Astrocyte (in vitro differentiated cells and primary cell): ENCODE measurements around the gene FOXD1. TPM values are rescaled to one million over a fixed set of nuclear protein-coding genes. Genes with fewer than 3 reads are reported as not detected.
A peak's percentile ranks its signal among the peaks of the same experiment; 100 is the strongest.

Experiments
- DNase-seq: peaks from one replicate; pipeline ENCODE4 v3.0.0-alpha.2; 2010; ENCODE audit warnings: low read depth
- FAIRE-seq: peaks from 2 replicates; lab custom pipeline; 2011; peaks lifted over from hg19 to GRCh38; lab: Jason Lieb, UNC
- H2AFZ ChIP-seq: 2 replicates; pipeline ENCODE4 v1.6.0; 2012; ENCODE audit warnings: low read depth, low read length, inconsistent platforms
- H3K27ac ChIP-seq: 2 replicates; pipeline ENCODE4 v1.5.1; 2011; ENCODE audit warnings: low read depth, low read length, inconsistent platforms
- H3K27me3 ChIP-seq: 2 replicates; pipeline ENCODE4 v1.6.0; 2011; ENCODE audit warnings: low read length, inconsistent platforms; ENCODE audit not compliant: insufficient read depth
- H3K36me3 ChIP-seq: 2 replicates; pipeline ENCODE4 v1.5.1; 2011; ENCODE audit warnings: low read length, inconsistent platforms; ENCODE audit not compliant: insufficient read depth
- H3K4me1 ChIP-seq: 2 replicates; pipeline ENCODE4 v1.5.1; 2011; ENCODE audit warnings: low read length, inconsistent platforms; ENCODE audit not compliant: insufficient read depth
- H3K4me2 ChIP-seq: 2 replicates; pipeline ENCODE4 v1.6.0; 2012; ENCODE audit warnings: low read length, inconsistent platforms
- H3K4me3 ChIP-seq: 2 replicates; pipeline ENCODE4 v1.5.1; 2011; ENCODE audit warnings: low read depth, mild to moderate bottlenecking, low read length, inconsistent platforms; ENCODE audit not compliant: insufficient read depth
- H3K79me2 ChIP-seq: 2 replicates; pipeline ENCODE4 v1.6.0; 2012; ENCODE audit warnings: mild to moderate bottlenecking, low read length, inconsistent platforms; ENCODE audit not compliant: insufficient read depth
- H3K9ac ChIP-seq: 2 replicates; pipeline ENCODE4 v1.6.0; 2012; ENCODE audit warnings: mild to moderate bottlenecking, low read length, inconsistent platforms
- H3K9me3 ChIP-seq: 2 replicates; pipeline ENCODE4 v1.5.1; 2012; ENCODE audit warnings: low read depth, mild to moderate bottlenecking, low read length, inconsistent platforms; ENCODE audit not compliant: insufficient read depth
- H4K20me1 ChIP-seq: 2 replicates; pipeline ENCODE4 v1.6.0; 2012; ENCODE audit warnings: low read length, inconsistent platforms; ENCODE audit not compliant: insufficient read depth
- H3K27ac Mint-ChIP-seq: one replicate; pipeline ENCODE4 v1.8.0; 2021; ENCODE audit warnings: mild to moderate bottlenecking, mixed read lengths; ENCODE audit not compliant: unreplicated experiment
- H3K27me3 Mint-ChIP-seq: one replicate; pipeline ENCODE4 v1.8.0; 2021; ENCODE audit warnings: low read depth, mixed read lengths; ENCODE audit not compliant: unreplicated experiment
- H3K36me3 Mint-ChIP-seq: one replicate; pipeline ENCODE4 v1.8.0; 2021; ENCODE audit warnings: low read depth, mixed read lengths; ENCODE audit not compliant: unreplicated experiment
- H3K4me1 Mint-ChIP-seq: one replicate; pipeline ENCODE4 v1.8.0; 2021; ENCODE audit warnings: low read depth, mixed read lengths; ENCODE audit not compliant: unreplicated experiment
- H3K4me3 Mint-ChIP-seq: one replicate; pipeline ENCODE4 v1.8.0; 2021; ENCODE audit warnings: mild to moderate bottlenecking, moderate library complexity, mixed read lengths; ENCODE audit not compliant: unreplicated experiment
- H3K9me3 Mint-ChIP-seq: one replicate; pipeline ENCODE4 v1.8.0; 2021; ENCODE audit warnings: mild to moderate bottlenecking, mixed read lengths; ENCODE audit not compliant: unreplicated experiment
- EZH2 ChIP-seq: IDR thresholded peaks from 2 replicates; pipeline ENCODE4 v1.6.1; 2012; ENCODE audit warnings: mild to moderate bottlenecking, low read length, inconsistent platforms; ENCODE audit not compliant: insufficient read depth
- total RNA-seq: library from RNA; stranded (reverse); gene quantifications from 2 replicates; pipeline ENCODE4 v1.2.1, GENCODE V29; 2021
- TF ChIP-seq, protein P1 (sequence below): IDR thresholded peaks from 2 replicates; pipeline ENCODE4 v1.5.1; 2011; ENCODE audit warnings: low read depth, mild to moderate bottlenecking, inconsistent platforms, low read length, moderate library complexity; ENCODE audit not compliant: insufficient read depth

Gene FOXD1
- total RNA-seq, 1 donor from 2014 or later = 16.9 TPM

- peak overlapping the region; percentile 85 for H3K27ac ChIP-seq
- peaks cover 3% of the 10 kb centered on the region for H3K36me3 ChIP-seq
- no peak for FAIRE-seq
- peak overlapping the region; percentile 95 for H3K9ac ChIP-seq
- Mint-ChIP-seq H3K9me3 (peaks cover 17% of the 10 kb centered on the region), H3K4me3 (peak overlapping the region; percentile 93), H3K27me3 (peaks cover 63% of the 10 kb centered on the region), H3K27ac (peak overlapping the region; percentile 93), H3K4me1 (no peaks in the 10 kb centered on the region), H3K36me3 (peaks cover 5% of the 10 kb centered on the region)
- no peak for DNase-seq
- H4K20me1 ChIP-seq = peaks cover 36% of the 10 kb centered on the region
- H3K9me3 ChIP-seq = no peaks in the 10 kb centered on the region
- peaks cover 36% of the 10 kb centered on the region for H3K4me1 ChIP-seq
- H3K4me3 ChIP-seq = peak overlapping the region; percentile 91
- no peak overlapping the region for H2AFZ ChIP-seq
- TF ChIP-seq EZH2 = no peak
- TF ChIP-seq, protein P1, sequence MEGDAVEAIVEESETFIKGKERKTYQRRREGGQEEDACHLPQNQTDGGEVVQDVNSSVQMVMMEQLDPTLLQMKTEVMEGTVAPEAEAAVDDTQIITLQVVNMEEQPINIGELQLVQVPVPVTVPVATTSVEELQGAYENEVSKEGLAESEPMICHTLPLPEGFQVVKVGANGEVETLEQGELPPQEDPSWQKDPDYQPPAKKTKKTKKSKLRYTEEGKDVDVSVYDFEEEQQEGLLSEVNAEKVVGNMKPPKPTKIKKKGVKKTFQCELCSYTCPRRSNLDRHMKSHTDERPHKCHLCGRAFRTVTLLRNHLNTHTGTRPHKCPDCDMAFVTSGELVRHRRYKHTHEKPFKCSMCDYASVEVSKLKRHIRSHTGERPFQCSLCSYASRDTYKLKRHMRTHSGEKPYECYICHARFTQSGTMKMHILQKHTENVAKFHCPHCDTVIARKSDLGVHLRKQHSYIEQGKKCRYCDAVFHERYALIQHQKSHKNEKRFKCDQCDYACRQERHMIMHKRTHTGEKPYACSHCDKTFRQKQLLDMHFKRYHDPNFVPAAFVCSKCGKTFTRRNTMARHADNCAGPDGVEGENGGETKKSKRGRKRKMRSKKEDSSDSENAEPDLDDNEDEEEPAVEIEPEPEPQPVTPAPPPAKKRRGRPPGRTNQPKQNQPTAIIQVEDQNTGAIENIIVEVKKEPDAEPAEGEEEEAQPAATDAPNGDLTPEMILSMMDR = no peak
- peaks cover 3% of the 10 kb centered on the region for H3K27me3 ChIP-seq
- peaks cover 65% of the 10 kb centered on the region for H3K79me2 ChIP-seq
- H3K4me2 ChIP-seq = peak overlapping the region; percentile 83
These were observed 1.7 kb downstream of the FOXD1 start for GRCh38 chr5:73446631-73447529.

- no peaks in the 10 kb centered on the region for H3K9me3 ChIP-seq
- peak overlapping the region; percentile 91 for H3K4me3 ChIP-seq
- no peaks in the 10 kb centered on the region for H3K4me1 Mint-ChIP-seq
- H3K27ac ChIP-seq = peak overlapping the region; percentile 85
- no peak for DNase-seq
- H3K36me3 Mint-ChIP-seq = peaks cover 5% of the 10 kb centered on the region
- peak overlapping the region; percentile 83 for H3K4me2 ChIP-seq
- peaks cover 36% of the 10 kb centered on the region for H4K20me1 ChIP-seq
- peak overlapping the region; percentile 93 for H3K27ac Mint-ChIP-seq
- peaks cover 36% of the 10 kb centered on the region for H3K4me1 ChIP-seq
- peaks cover 17% of the 10 kb centered on the region for H3K9me3 Mint-ChIP-seq
- H3K27me3 ChIP-seq = no peaks in the 10 kb centered on the region
- TF ChIP-seq, protein P1 = no peak
- no peak for TF ChIP-seq EZH2
- no peak for FAIRE-seq
- H3K9ac ChIP-seq = peak overlapping the region; percentile 95
- H2AFZ ChIP-seq = no peak overlapping the region
- peaks cover 3% of the 10 kb centered on the region for H3K36me3 ChIP-seq
- peaks cover 69% of the 10 kb centered on the region for H3K27me3 Mint-ChIP-seq
- H3K4me3 Mint-ChIP-seq = peak overlapping the region; percentile 93
- H3K79me2 ChIP-seq = peaks cover 72% of the 10 kb centered on the region
These were observed 2.6 kb downstream of the FOXD1 start for GRCh38 chr5:73445665-73446630.
